HL-60 (cell line): Measurements from ENCODE around the gene LRP6.

ENCODE experiments used
- CTCF ChIP-seq: IDR thresholded peaks from one replicate; pipeline ENCODE4 v1.5.1; 2011; ENCODE audit warnings: low read length, control low read depth, inconsistent platforms; ENCODE audit not compliant: insufficient read depth
- GABPA ChIP-seq: IDR thresholded peaks from 2 replicates; pipeline ENCODE4 v1.6.1; 2012; ENCODE audit warnings: low read depth
- REST ChIP-seq: IDR thresholded peaks from 2 replicates; pipeline ENCODE4 v1.6.1; 2012; ENCODE audit warnings: low read depth; ENCODE audit not compliant: insufficient replicate concordance

GRCh38 chr12:12202747-12203146, 64.1 kb downstream of the LRP6 start:
- TF ChIP-seq CTCF: no peak
- no peak for TF ChIP-seq GABPA
- no peak for TF ChIP-seq REST
